Naive thymus-derived CD4-positive, alpha-beta T cell (primary cell): ENCODE results near the gene A4GALT. TPM values are rescaled to one million over a fixed set of nuclear protein-coding genes. Genes with fewer than 3 reads are reported as not detected.

Experiments
- ATAC-seq: fragments of 150-1000 bp; cut with Tn5 transposase; 2 replicates; pipeline ENCODE4 v1.10.0; 2021; ENCODE audit warnings: mild to moderate bottlenecking, moderate library complexity
- CTCF ChIA-PET: fragments of 350-600 bp; sonication (Branson Sonifier 250); formaldehyde crosslinking; loops from one replicate; lab custom pipeline; 2021; ENCODE audit warnings: antibody characterized with exemption; lab: Charles Lee
- POLR2A ChIA-PET: fragments of 350-600 bp; sonication (Branson Sonifier 250); formaldehyde crosslinking; loops from one replicate; lab custom pipeline; 2021; ENCODE audit warnings: antibody characterized with exemption, inconsistent platforms; lab: Charles Lee
- DNase-seq, 9 donors: peaks; one replicate each; pipeline versions ENCODE4 v3.0.0 to v3.0.0-alpha.2; 2020 to 2022; ENCODE audit warnings: mixed read lengths in 1 of 9
- H3K27ac ChIP-seq: one replicate; pipeline ENCODE4 v1.7.0; 2013; ENCODE audit warnings: mild to moderate bottlenecking, low read depth, low read length, moderate library complexity
- H3K27me3 ChIP-seq, 2 donors: one replicate each; pipeline ENCODE4 v1.7.0; 2013; ENCODE audit warnings: low read length in 2 of 2, mild to moderate bottlenecking in 2 of 2, moderate library complexity in 2 of 2; ENCODE audit not compliant: control insufficient read depth in 2 of 2, insufficient read depth in 2 of 2
- H3K36me3 ChIP-seq, 3 experiments: 1 replicate in 2 of 3; 2 replicates in 1 of 3; pipeline ENCODE4 v1.7.0; 2013; ENCODE audit warnings: low read length in 3 of 3, mild to moderate bottlenecking in 3 of 3, moderate library complexity in 1 of 3; ENCODE audit not compliant: insufficient read depth in 3 of 3, control insufficient read depth in 2 of 3
- H3K4me1 ChIP-seq, 2 donors: one replicate each; pipeline ENCODE4 v1.7.0; 2013; ENCODE audit warnings: low read length in 2 of 2, mild to moderate bottlenecking in 2 of 2, moderate library complexity in 1 of 2; ENCODE audit not compliant: control insufficient read depth in 2 of 2, insufficient read depth in 2 of 2
- H3K4me3 ChIP-seq: 2 replicates; pipeline ENCODE4 v1.7.0; 2013; ENCODE audit warnings: mild to moderate bottlenecking, low read length
- H3K9me3 ChIP-seq, 3 experiments: 1 replicate in 2 of 3; 2 replicates in 1 of 3; pipeline ENCODE4 v1.7.0; 2013; ENCODE audit warnings: low read length in 3 of 3; ENCODE audit not compliant: control insufficient read depth in 2 of 3
- H3K27ac Mint-ChIP-seq, 9 donors: one replicate each; pipeline ENCODE4 v1.8.0; 2020 to 2022; ENCODE audit warnings: mixed read lengths in 9 of 9, mild to moderate bottlenecking in 8 of 9, moderate library complexity in 5 of 9, inconsistent platforms in 2 of 9
- H3K27me3 Mint-ChIP-seq, 5 donors: one replicate each; pipeline ENCODE4 v1.8.0; 2021 to 2022; ENCODE audit warnings: mixed read lengths in 5 of 5, mild to moderate bottlenecking in 1 of 5
- H3K36me3 Mint-ChIP-seq, 5 donors: one replicate each; pipeline ENCODE4 v1.8.0; 2020 to 2022; ENCODE audit warnings: mixed read lengths in 5 of 5, mild to moderate bottlenecking in 3 of 5, inconsistent platforms in 1 of 5
- H3K4me1 Mint-ChIP-seq, 7 donors: one replicate each; pipeline ENCODE4 v1.8.0; 2020 to 2022; ENCODE audit warnings: mixed read lengths in 7 of 7, mild to moderate bottlenecking in 3 of 7, inconsistent platforms in 1 of 7
- H3K4me3 Mint-ChIP-seq, 10 donors: one replicate each; pipeline ENCODE4 v1.8.0; 2020 to 2022; ENCODE audit warnings: mild to moderate bottlenecking in 10 of 10, mixed read lengths in 10 of 10, moderate library complexity in 6 of 10, inconsistent platforms in 2 of 10
- H3K9me3 Mint-ChIP-seq, 11 donors: one replicate each; pipeline ENCODE4 v1.8.0; 2020 to 2022; ENCODE audit warnings: mixed read lengths in 11 of 11, mild to moderate bottlenecking in 4 of 11, inconsistent platforms in 1 of 11, moderate library complexity in 1 of 11
- intact Hi-C, 2 donors: fragments of 100-400 bp; cut with micrococcal nuclease; formaldehyde crosslinking; loops; one replicate each; pipeline ENCODE4 v1.15.1; 2023
- polyA plus RNA-seq, 2 donors: library from polyadenylated mRNA; unstranded; fragments of 300-500 nt; fragmentation: Illumina TruSeq; gene quantifications; one replicate each; pipeline ENCODE4 v1.2.3, GENCODE V29; 2021
- total RNA-seq, 6 experiments: library from RNA in 5 of 6; stranded (reverse) in 5 of 6; gene quantifications; 1 replicate in 5 of 6; 2 replicates in 1 of 6; pipeline ENCODE4 v1.2.3 and lab custom pipeline; 2021 to 2026

The A4GALT gene
- total and polyA plus RNA-seq, 7 experiments from 2014 or later: not detected

DNA sequence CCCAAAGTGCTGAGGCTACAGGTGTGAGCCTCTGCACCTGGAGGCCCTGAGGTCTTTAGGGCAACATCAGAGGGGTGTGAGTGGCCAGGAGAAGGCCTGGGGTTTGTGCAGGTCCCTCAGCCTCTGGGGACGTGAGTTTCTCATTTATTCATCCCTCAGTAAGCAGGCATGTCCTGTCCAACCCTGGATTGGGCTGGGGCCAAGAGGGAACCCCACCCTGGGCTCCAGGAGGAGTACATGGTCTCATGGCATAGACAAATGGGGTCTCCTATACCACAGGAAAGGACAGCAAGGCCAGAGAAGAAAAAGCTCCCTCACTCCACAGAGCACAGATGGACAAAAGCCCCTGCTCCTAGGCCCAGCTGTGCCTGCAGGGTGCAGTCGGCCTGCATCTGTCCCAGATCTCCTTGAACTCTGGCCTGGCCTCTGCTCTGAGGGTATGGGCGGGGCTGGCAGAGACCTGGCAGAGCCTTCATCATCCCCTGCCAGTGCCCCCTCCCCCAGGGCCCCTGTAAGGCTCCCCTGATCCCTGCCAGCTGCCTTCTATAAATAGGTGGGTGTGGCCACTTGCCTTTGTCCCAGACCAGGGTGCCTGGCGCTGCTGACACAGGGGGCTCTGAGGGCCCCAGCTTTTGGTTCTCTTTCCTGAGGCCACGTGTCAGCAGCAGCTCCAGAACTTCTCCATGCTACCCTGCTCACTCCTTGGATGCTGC, 34.6 kb downstream of the A4GALT start:
- peaks cover 0 to 2% (median 0%) of the 10 kb centered on the region in 11 donors for H3K9me3 Mint-ChIP-seq
- ChIA-PET CTCF (no interaction called here), POLR2A (no interaction called here)
- no peak for ATAC-seq
- H3K36me3 Mint-ChIP-seq: no peaks in the 10 kb centered on the region
- Histone ChIP-seq H3K27ac (no peak overlapping the region), H3K4me3 (no peak overlapping the region), H3K36me3 (no peaks in the 10 kb centered on the region), H3K27me3 (no peaks in the 10 kb centered on the region), H3K4me1 (no peaks in the 10 kb centered on the region), H3K9me3 (no peaks in the 10 kb centered on the region)
- intact Hi-C loops: no loop called here
- peaks cover 0 to 4% (median 0%) of the 10 kb centered on the region in 5 donors for H3K27me3 Mint-ChIP-seq
- no peak overlapping the region for H3K4me3 Mint-ChIP-seq
- DNase-seq: no peak
- no peaks in the 10 kb centered on the region for H3K4me1 Mint-ChIP-seq
- no peak overlapping the region for H3K27ac Mint-ChIP-seq

DNA sequence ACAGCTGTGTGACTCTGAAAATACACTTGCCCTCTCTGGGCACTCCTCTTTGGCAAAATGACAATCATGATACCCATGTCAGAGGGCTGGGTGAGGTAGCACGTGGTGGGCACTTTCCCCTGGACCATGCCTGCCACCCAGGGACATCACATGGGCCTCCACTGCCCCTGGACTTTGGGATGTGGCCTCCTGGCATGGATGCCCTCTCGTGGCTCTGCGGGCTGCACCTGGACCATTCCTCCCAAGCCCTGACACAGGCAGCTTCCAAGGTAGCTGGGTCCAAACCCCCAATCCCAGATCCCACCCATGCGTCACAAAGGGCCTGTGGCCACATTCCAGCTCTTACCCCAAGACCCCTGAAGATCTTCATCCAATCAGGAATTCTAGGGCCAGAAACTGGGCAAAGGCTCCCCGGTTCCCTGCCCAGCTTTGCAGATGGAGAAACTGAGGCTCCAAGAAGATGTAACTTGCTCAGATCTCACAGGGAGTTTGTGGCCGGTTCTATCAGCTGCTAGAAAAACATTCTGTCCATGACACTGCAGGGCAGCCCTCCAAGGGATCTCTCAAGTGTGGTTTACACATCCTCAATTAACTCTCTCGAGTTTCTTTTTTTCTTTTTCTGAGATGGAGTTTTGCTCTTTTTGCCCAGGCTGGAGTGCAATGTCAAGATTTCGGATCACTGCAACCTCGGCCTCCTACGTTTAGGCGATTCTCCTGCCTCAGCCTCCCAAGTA, 36.0 kb downstream of the A4GALT start:
- peaks cover 0 to 4% (median 0%) of the 10 kb centered on the region in 5 donors for H3K36me3 Mint-ChIP-seq
- peaks cover 0 to 4% (median 0%) of the 10 kb centered on the region in 5 donors for H3K27me3 Mint-ChIP-seq
- no peak overlapping the region for H3K27ac ChIP-seq
- CTCF ChIA-PET: interaction anchor here (0.6 kb wide), 1 partner anchor 499 kb away, joined by 4 read pairs; no protein-coding TSS in a partner anchor
- peaks cover 0 to 6% (median 0%) of the 10 kb centered on the region in 11 donors for H3K9me3 Mint-ChIP-seq
- no peak overlapping the region for H3K4me3 ChIP-seq
- H3K27ac Mint-ChIP-seq: no peak overlapping the region
- no peaks in the 10 kb centered on the region for H3K9me3 ChIP-seq
- H3K4me1 Mint-ChIP-seq: peaks cover 0 to 3% (median 0%) of the 10 kb centered on the region in 7 donors
- H3K4me1 ChIP-seq: no peaks in the 10 kb centered on the region
- DNase-seq (no peak), ATAC-seq (no peak)
- H3K4me3 Mint-ChIP-seq: no peak overlapping the region
- no peaks in the 10 kb centered on the region for H3K27me3 ChIP-seq
- intact Hi-C loops: no loop called here
- H3K36me3 ChIP-seq: no peaks in the 10 kb centered on the region
- POLR2A ChIA-PET: interaction anchor here (0.6 kb wide), 1 partner anchor 268 kb away, joined by 3 read pairs; no protein-coding TSS in a partner anchor

DNA sequence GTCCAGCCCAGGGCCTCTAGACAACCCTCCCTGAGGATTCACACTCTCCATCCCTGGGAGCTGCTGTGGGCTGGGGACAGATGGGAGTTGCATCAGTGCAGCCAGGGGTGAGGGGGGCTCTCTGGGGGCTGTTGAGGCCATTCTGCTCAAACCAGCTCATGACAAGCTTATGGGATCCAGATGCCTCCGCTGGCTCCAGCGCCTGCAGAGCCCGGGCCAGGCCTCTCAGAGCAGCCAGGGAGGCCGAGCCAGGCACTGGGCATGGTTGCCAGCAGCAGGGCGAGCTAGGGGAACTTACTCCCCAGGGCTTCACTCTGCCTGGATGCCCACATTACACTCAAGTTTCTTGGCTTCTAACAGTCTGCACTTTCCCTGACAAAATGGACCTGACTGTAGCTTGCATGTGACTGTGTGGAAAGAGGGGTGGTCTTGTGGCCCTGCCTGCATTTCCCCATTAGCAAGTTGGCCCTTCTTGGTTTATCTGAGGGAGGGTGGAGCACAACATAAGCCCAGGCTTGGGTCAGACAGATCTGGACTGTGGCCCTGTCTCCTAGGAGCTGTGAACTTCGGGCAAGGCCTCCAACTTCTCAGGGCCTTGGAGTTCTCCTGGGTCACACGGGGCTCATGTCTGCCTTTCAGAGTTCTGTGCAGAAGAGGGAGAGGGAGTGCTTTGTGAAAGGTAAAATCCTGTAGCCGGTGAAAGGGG, 36.9 kb downstream of the A4GALT start:
- H3K4me3 Mint-ChIP-seq: no peak overlapping the region
- H3K4me1 ChIP-seq: no peaks in the 10 kb centered on the region
- H3K36me3 Mint-ChIP-seq: peaks cover 0 to 4% (median 0%) of the 10 kb centered on the region in 5 donors
- ATAC-seq (no peak), DNase-seq (no peak)
- peaks cover 0 to 6% (median 0%) of the 10 kb centered on the region in 5 donors for H3K27me3 Mint-ChIP-seq
- no peak overlapping the region for H3K4me3 ChIP-seq
- H3K27me3 ChIP-seq: no peaks in the 10 kb centered on the region
- no peaks in the 10 kb centered on the region for H3K36me3 ChIP-seq
- peaks cover 0 to 5% (median 0%) of the 10 kb centered on the region in 3 experiments for H3K9me3 ChIP-seq
- intact Hi-C loops: no loop called here
- H3K27ac ChIP-seq: no peak overlapping the region
- H3K9me3 Mint-ChIP-seq: peaks cover 0 to 15% (median 2%) of the 10 kb centered on the region in 11 donors
- POLR2A ChIA-PET: no interaction called here
- CTCF ChIA-PET: interaction anchor here (0.7 kb wide), 1 partner anchor 106 kb away, joined by 3 read pairs; no protein-coding TSS in a partner anchor
- peak overlapping the region in 1 of 9 donors; percentile 11 for H3K27ac Mint-ChIP-seq
- peaks cover 0 to 3% (median 0%) of the 10 kb centered on the region in 7 donors for H3K4me1 Mint-ChIP-seq

DNA sequence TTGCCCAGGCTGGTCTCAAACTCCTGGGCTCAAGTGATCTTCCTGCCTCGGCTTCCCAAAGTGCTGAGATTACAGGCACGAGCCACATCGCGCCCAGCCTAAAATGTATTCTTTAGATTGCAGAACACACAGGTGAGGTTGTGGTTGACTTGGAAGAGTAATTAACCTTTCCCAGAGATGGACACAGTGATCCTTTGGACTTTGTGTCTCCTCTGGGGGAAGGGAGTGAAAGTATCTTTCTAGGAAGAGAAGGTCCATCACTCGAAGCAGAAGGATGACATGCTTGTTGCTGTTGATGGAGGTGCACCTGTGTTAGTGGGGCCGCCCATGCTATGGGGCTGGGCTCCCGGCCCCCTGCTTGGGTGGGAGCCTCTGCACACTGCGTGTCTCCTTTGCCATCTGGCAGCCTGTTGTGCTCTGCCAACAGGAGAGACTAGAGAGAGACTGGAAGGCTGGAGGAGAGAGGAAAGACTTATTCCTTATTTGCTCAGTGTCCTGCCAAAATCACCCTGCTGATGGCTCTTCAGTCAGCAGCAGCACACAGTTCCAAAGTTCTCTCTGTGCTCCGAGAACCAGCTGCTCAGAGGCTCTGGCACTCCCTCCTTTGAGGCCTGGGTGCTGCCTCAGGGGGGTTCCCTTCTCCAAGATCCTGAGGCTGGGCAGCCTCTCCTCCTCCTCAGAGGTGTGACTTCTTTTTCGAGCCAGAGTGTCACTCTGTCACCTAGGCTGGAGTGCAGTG, 38.4 kb downstream of the A4GALT start:
- Mint-ChIP-seq H3K36me3 (peaks cover 0 to 4% (median 0%) of the 10 kb centered on the region in 5 donors), H3K27ac (no peak overlapping the region), H3K9me3 (peaks cover 0 to 25% (median 5%) of the 10 kb centered on the region in 11 donors), H3K27me3 (peaks cover 0 to 7% (median 0%) of the 10 kb centered on the region in 5 donors), H3K4me3 (no peak overlapping the region), H3K4me1 (peaks cover 0 to 3% (median 0%) of the 10 kb centered on the region in 7 donors)
- Histone ChIP-seq H3K4me3 (no peak overlapping the region), H3K36me3 (no peaks in the 10 kb centered on the region), H3K27ac (no peak overlapping the region), H3K27me3 (no peaks in the 10 kb centered on the region), H3K9me3 (peaks cover 0 to 6% (median 0%) of the 10 kb centered on the region in 3 experiments), H3K4me1 (no peaks in the 10 kb centered on the region)
- DNase-seq: no peak
- ChIA-PET CTCF (interaction anchor here (0.6 kb wide), 1 partner anchor 357 kb away, joined by 5 read pairs; no protein-coding TSS in a partner anchor), POLR2A (no interaction called here)
- intact Hi-C loops: no loop called here
- ATAC-seq: no peak

DNA sequence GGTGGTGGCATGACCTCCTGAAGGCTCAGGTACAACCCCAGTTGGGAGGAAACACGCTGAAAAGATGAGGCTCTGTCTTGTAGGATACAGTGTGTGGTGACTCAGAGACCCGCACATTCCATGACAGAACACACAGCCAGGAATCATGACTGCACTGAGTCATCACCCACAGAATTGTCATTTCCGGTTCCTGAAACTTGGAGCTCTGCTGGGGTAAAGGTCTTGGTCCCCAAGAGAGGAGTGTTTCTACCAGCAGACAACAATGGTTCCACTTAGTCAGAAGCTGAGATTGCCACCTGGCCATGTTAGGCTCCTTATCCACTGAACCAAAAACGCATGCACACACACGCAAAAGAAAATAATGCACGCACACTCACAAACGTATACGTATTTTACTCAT, 40.0 kb downstream of the A4GALT start:
- POLR2A ChIA-PET: no interaction called here
- Histone ChIP-seq H3K27ac (no peak overlapping the region), H3K36me3 (no peaks in the 10 kb centered on the region), H3K9me3 (peaks cover 0 to 6% (median 0%) of the 10 kb centered on the region in 3 experiments), H3K4me1 (no peaks in the 10 kb centered on the region), H3K27me3 (no peaks in the 10 kb centered on the region), H3K4me3 (no peak overlapping the region)
- peaks cover 0 to 25% (median 5%) of the 10 kb centered on the region in 11 donors for H3K9me3 Mint-ChIP-seq
- CTCF ChIA-PET: no interaction called here
- peaks cover 0 to 3% (median 0%) of the 10 kb centered on the region in 7 donors for H3K4me1 Mint-ChIP-seq
- peak; percentile 40 for ATAC-seq
- peaks cover 0 to 7% (median 0%) of the 10 kb centered on the region in 5 donors for H3K27me3 Mint-ChIP-seq
- H3K4me3 Mint-ChIP-seq: no peak overlapping the region
- H3K27ac Mint-ChIP-seq: no peak overlapping the region
- no peak for DNase-seq
- peaks cover 0 to 4% (median 0%) of the 10 kb centered on the region in 5 donors for H3K36me3 Mint-ChIP-seq
- intact Hi-C loops: no loop called here

DNA sequence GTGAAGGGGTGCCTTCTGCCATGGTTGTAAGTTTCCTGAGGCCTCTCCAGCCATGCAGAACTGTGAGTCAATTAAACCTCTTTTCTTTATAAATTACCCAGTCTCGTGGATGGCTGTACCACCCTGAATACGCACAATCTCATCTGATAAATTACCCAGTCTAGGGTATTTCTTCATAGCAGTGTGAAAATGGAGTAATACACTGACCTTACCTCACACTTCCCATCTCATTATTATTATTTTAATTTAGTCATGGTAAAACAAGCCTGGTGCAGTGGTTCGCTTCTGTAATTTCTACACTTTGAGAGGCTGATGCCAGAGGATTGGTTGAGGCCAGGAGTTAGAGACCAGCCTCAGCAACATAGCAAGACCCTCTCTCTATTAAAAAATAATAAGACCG, 41.0 kb downstream of the A4GALT start:
- Mint-ChIP-seq H3K27ac (no peak overlapping the region), H3K4me1 (peaks cover 0 to 3% (median 0%) of the 10 kb centered on the region in 7 donors), H3K36me3 (peaks cover 0 to 4% (median 0%) of the 10 kb centered on the region in 5 donors), H3K4me3 (no peak overlapping the region), H3K27me3 (peaks cover 0 to 7% (median 0%) of the 10 kb centered on the region in 5 donors), H3K9me3 (peaks cover 0 to 25% (median 5%) of the 10 kb centered on the region in 11 donors)
- Histone ChIP-seq H3K4me1 (no peaks in the 10 kb centered on the region), H3K9me3 (peaks cover 0 to 6% (median 0%) of the 10 kb centered on the region in 3 experiments), H3K27ac (no peak overlapping the region), H3K27me3 (no peaks in the 10 kb centered on the region), H3K36me3 (no peaks in the 10 kb centered on the region), H3K4me3 (no peak overlapping the region)
- CTCF ChIA-PET: no interaction called here
- intact Hi-C loops: no loop called here
- no peak for ATAC-seq
- DNase-seq: no peak
- POLR2A ChIA-PET: no interaction called here
